ENCODE measurements around the gene PALMD. TPM values are rescaled to one million over a fixed set of nuclear protein-coding genes. Genes with fewer than 3 reads are reported as not detected.

The PALMD gene
- total RNA-seq, 4 donors from 2014 or later, result 60.7 to 254 (median 79.1) TPM

DNA sequence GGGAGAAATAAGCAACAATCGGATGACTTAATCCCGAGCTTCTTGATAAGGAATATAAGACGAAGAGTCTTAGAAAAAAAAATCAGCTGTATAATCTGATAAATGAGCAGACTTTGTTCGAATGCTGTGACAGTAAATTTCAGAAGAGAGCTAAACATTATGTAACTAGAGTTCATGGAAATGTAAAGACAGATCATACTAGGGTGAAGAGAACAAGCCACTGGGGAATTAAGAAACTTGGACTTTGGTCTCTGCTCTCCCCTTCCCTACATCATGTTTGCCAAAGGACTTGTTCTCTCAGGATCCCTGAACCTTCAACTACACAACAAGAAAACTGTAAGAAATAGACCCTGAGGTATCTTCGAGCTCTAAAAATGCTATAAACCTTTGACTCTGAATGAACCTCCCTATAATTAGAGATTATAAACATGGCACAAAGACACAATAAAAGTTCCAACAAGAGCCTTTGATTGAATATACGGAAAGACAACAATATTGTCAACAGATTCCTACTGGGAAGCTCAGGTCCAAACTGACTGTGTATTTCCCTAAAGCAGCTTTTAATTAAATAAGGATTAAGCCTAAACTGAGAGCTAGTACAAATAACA is 93.0 kb downstream of the PALMD start:
- intact Hi-C loops (cut with DNase I; ENCODE audit: low total_unique reads), result no loop called here
- peaks cover 0 to 5% of the 10 kb centered on the region in 2 donors for H3K36me3 ChIP-seq

DNA sequence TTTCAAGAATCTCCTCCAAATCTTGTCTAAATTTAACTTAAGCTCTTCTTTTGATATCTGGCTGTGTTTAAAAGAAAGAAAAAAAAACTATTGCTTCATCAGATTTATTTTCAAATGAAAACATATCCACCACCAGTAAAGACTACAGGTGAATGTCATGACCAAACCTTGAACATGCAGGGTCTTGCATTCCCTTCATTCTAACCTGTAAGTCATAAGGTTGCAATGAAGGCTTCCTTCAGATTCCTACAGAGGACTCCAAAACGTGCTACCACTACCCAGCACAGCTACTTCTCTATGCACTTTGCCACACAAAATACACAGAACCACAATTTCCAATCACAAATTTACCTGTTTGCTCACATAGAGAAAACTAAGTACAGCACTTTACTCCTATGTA is 94.2 kb downstream of the PALMD start:
- Histone ChIP-seq H3K36me3 (peaks cover 0 to 5% of the 10 kb centered on the region in 2 donors), H3K27me3 (no peaks in the 10 kb centered on the region), H3K27ac (no peak overlapping the region), H3K4me3 (no peak overlapping the region), H3K9me3 (no peaks in the 10 kb centered on the region), H3K4me1 (no peaks in the 10 kb centered on the region)
- TF ChIP-seq, protein P1, sequence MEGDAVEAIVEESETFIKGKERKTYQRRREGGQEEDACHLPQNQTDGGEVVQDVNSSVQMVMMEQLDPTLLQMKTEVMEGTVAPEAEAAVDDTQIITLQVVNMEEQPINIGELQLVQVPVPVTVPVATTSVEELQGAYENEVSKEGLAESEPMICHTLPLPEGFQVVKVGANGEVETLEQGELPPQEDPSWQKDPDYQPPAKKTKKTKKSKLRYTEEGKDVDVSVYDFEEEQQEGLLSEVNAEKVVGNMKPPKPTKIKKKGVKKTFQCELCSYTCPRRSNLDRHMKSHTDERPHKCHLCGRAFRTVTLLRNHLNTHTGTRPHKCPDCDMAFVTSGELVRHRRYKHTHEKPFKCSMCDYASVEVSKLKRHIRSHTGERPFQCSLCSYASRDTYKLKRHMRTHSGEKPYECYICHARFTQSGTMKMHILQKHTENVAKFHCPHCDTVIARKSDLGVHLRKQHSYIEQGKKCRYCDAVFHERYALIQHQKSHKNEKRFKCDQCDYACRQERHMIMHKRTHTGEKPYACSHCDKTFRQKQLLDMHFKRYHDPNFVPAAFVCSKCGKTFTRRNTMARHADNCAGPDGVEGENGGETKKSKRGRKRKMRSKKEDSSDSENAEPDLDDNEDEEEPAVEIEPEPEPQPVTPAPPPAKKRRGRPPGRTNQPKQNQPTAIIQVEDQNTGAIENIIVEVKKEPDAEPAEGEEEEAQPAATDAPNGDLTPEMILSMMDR (IDR thresholded peaks at IDR 0.05 in 4 of 5, conservative IDR thresholded peaks at IDR 0.05 in 1 of 5), result no peak
- no peak for TF ChIP-seq POLR2A (IDR thresholded peaks at IDR 0.05)
- intact Hi-C loops (cut with DNase I; ENCODE audit: low total_unique reads) (no loop called here), in situ Hi-C loops (cut with MboI; ENCODE audit: low sequenced_read_pairs in 4 of 4) (no loop called here)
- ATAC-seq (no peak), DNase-seq (no peak)

More for the DNA sequence above, 93.0 kb downstream of the PALMD start:
- no peak for DNase-seq
- Histone ChIP-seq H3K9me3 (no peaks in the 10 kb centered on the region), H3K27ac (no peak overlapping the region), H3K4me1 (no peaks in the 10 kb centered on the region), H3K27me3 (no peaks in the 10 kb centered on the region), H3K4me3 (no peak overlapping the region)
- no peak for TF ChIP-seq POLR2A (IDR thresholded peaks at IDR 0.05)
- TF ChIP-seq, protein P1 (IDR thresholded peaks at IDR 0.05 in 4 of 5, conservative IDR thresholded peaks at IDR 0.05 in 1 of 5), result no peak
- ATAC-seq, result no peak
- in situ Hi-C loops (cut with MboI; ENCODE audit: low sequenced_read_pairs in 4 of 4), result no loop called here

Other genes with a start within 250 kb of the PALMD start
- 1 to 10 TPM; 1.4 to 4.5 (median 2.3) TPM for gene FRRS1, start 120.5 kb downstream of the PALMD start, total RNA-seq
- gene AGL, start 204.2 kb downstream of the PALMD start, total RNA-seq, result 100 to 1,000 TPM in 2 of 4 donors, 10 to 100 TPM in 2; 49.3 to 143 (median 103) TPM